Endodermal cell (in vitro differentiated cells): ENCODE data around the gene THADA. TPM values are rescaled to one million over a fixed set of nuclear protein-coding genes. Genes with fewer than 3 reads are reported as not detected.
A peak's percentile ranks its signal among the peaks of the same experiment; 100 is the strongest.

Source experiments
- DNase-seq: peaks from one replicate; pipeline ENCODE4 v3.0.0-alpha.2; 2017
- H3K27ac ChIP-seq: 2 replicates; pipeline ENCODE4 v1.5.1; 2013; ENCODE audit warnings: mild to moderate bottlenecking, low read depth, low read length, moderate library complexity
- H3K27me3 ChIP-seq: 2 replicates; pipeline ENCODE4 v1.6.1; 2013; ENCODE audit warnings: mild to moderate bottlenecking, low read length, moderate library complexity; ENCODE audit not compliant: insufficient read depth, control insufficient read depth, poor library complexity, severe bottlenecking
- H3K36me3 ChIP-seq: 2 replicates; pipeline ENCODE4 v1.7.0; 2013; ENCODE audit warnings: mild to moderate bottlenecking, low read length, moderate library complexity; ENCODE audit not compliant: control insufficient read depth, insufficient read depth
- H3K4me1 ChIP-seq: one replicate; pipeline ENCODE4 v1.7.0; 2013; ENCODE audit warnings: low read length; ENCODE audit not compliant: control insufficient read depth, insufficient read depth
- H3K4me3 ChIP-seq: 2 replicates; pipeline ENCODE4 v1.5.1; 2013; ENCODE audit warnings: mild to moderate bottlenecking, low read length, moderate library complexity
- H3K9ac ChIP-seq: 2 replicates; pipeline ENCODE4 v1.6.1; 2013; ENCODE audit warnings: mild to moderate bottlenecking, low read length, moderate library complexity; ENCODE audit not compliant: poor library complexity, severe bottlenecking; ENCODE audit errors: extremely low read depth
- H3K9me3 ChIP-seq: 2 replicates; pipeline ENCODE4 v1.6.1; 2013; ENCODE audit warnings: mild to moderate bottlenecking, low read length, moderate library complexity; ENCODE audit not compliant: control insufficient read depth
- H3K27ac Mint-ChIP-seq: 2 replicates; pipeline ENCODE4 v1.8.0; 2020; ENCODE audit warnings: mixed read lengths
- H3K27me3 Mint-ChIP-seq: 2 replicates; pipeline ENCODE4 v1.8.0; 2021; ENCODE audit warnings: mild to moderate bottlenecking, mixed read lengths; ENCODE audit not compliant: insufficient read depth
- H3K36me3 Mint-ChIP-seq: 2 replicates; pipeline ENCODE4 v1.8.0; 2020; ENCODE audit warnings: low read depth, mixed read lengths
- H3K4me1 Mint-ChIP-seq: 2 replicates; pipeline ENCODE4 v1.8.0; 2020; ENCODE audit warnings: mixed read lengths
- H3K4me3 Mint-ChIP-seq: 2 replicates; pipeline ENCODE4 v1.8.0; 2020; ENCODE audit warnings: mild to moderate bottlenecking, moderate library complexity, mixed read lengths
- H3K9me3 Mint-ChIP-seq: 2 replicates; pipeline ENCODE4 v1.8.0; 2020; ENCODE audit warnings: mild to moderate bottlenecking, mixed read lengths
- WGBS, 2 experiments: methylation state at CpG; one replicate each; pipeline versions ENCODE4 v1.1.5 to v1.1.7; 2013; ENCODE audit warnings: missing lambda C conversion rate in 2 of 2, mixed read lengths in 1 of 2; ENCODE audit not compliant: insufficient coverage in 1 of 2, insufficient read length in 1 of 2; 5-methylcytosine and 5-hydroxymethylcytosine counted together
- total RNA-seq, 2 donors: library from RNA; stranded (reverse); fragmentation: NEBNext Ultra II Directional in 1 of 2; extraction: Animal tissue kit (Norgen Biotek cat#: 25700) in 1 of 2; gene quantifications; 2 replicates in 1 of 2; 3 replicates in 1 of 2; pipeline ENCODE4 v1.2.1, GENCODE V29; 2021
- TF ChIP-seq, protein P1 (sequence below): fragments of 200-600 bp; sonication (generic); conservative IDR thresholded peaks from 2 replicates; pipeline ENCODE4 v1.5.0; 2021; ENCODE audit warnings: antibody characterized with exemption, mild to moderate bottlenecking

Gene THADA
- total RNA-seq, 2 donors from 2014 or later: 32.8 to 35.0 TPM

DNA sequence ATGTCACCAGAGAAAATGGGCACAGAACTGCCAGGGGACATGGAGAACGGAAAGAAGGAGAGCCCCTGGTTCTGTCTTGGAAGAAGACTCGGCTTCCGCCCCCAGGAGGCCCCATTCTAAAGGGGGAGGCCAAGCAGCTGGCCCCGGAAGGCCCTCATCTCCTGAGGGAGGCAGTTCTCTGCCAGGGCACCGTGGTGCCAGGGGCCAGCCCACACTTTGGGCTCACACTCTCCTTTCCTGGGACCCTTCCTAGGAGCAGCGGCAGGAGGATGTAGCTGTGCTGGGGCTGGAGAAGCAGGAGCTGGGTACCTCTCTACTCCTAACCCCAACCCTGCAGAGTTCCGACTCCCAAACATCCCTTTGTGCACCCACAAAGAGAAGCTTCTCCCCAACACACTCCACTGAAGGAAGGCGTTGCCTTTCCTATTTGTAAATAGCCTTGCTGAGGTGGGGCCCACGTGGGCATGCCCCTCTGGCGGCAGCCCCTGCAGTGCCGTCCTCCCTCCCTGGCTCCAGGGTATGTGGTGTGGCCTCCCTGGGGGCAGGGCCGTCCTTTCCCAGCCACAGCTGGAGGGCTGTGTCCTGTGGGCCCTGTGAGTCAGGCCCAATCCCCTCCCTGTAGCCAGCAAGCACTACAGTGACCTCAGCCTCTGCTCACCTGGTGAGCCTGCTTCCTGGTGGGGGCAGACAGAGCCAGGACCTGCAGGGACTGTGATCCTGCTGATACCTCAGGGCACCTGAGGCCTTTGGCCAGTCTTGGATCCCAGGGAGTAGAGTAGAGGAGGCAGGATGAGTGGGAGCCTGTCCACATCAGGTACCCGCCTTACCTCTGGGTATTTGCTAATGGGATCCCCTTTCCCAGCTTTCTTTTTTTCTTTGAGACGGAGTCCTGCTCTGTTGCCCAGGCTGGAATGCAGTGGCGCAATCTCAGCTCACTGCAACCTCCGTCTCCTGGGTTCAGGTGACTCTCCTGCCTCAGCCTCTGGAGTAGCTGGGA, 396.0 kb downstream of the THADA start:
- Mint-ChIP-seq H3K36me3 (no peaks in the 10 kb centered on the region), H3K9me3 (no peaks in the 10 kb centered on the region), H3K27ac (no peak overlapping the region), H3K27me3 (no peaks in the 10 kb centered on the region), H3K4me1 (peaks cover 17% of the 10 kb centered on the region), H3K4me3 (no peak overlapping the region)
- H3K27ac ChIP-seq: no peak overlapping the region
- H3K27me3 ChIP-seq: no peaks in the 10 kb centered on the region
- H3K4me1 ChIP-seq: peaks cover 7% of the 10 kb centered on the region
- peak; percentile 86 for DNase-seq
- no peaks in the 10 kb centered on the region for H3K36me3 ChIP-seq
- no peaks in the 10 kb centered on the region for H3K9me3 ChIP-seq
- 74 to 80% methylated on average over 9 to 16 of the region's 16 CpGs for WGBS, 2 experiments
- no peak overlapping the region for H3K4me3 ChIP-seq
- no peak overlapping the region for H3K9ac ChIP-seq
- TF ChIP-seq, protein P1, sequence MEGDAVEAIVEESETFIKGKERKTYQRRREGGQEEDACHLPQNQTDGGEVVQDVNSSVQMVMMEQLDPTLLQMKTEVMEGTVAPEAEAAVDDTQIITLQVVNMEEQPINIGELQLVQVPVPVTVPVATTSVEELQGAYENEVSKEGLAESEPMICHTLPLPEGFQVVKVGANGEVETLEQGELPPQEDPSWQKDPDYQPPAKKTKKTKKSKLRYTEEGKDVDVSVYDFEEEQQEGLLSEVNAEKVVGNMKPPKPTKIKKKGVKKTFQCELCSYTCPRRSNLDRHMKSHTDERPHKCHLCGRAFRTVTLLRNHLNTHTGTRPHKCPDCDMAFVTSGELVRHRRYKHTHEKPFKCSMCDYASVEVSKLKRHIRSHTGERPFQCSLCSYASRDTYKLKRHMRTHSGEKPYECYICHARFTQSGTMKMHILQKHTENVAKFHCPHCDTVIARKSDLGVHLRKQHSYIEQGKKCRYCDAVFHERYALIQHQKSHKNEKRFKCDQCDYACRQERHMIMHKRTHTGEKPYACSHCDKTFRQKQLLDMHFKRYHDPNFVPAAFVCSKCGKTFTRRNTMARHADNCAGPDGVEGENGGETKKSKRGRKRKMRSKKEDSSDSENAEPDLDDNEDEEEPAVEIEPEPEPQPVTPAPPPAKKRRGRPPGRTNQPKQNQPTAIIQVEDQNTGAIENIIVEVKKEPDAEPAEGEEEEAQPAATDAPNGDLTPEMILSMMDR: no peak

DNA sequence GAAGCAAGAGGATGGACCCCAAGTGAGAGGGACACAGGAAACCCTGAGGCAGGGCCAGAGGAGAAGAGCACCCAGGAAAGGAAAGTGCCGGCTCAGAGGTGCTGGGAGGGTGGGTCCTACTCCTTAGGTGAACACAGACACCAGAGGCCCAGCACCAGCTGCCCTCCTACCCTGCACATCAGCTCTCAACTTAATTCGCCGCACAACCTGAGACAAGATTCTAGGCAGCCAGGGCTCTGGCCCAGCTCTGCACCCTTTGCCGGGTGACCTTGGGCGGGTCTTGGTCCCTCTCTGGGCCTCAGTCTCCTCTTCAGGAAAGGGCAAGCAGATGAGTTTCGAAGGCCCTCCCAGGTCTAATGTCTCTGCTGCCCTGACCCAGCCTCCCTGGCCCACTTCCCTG, 397.6 kb downstream of the THADA start:
- H3K4me3 ChIP-seq: no peak overlapping the region
- Mint-ChIP-seq H3K9me3 (no peaks in the 10 kb centered on the region), H3K27ac (no peak overlapping the region), H3K4me1 (peaks cover 27% of the 10 kb centered on the region), H3K4me3 (no peak overlapping the region), H3K27me3 (no peaks in the 10 kb centered on the region), H3K36me3 (no peaks in the 10 kb centered on the region)
- TF ChIP-seq, protein P1: no peak
- H3K4me1 ChIP-seq: peaks cover 14% of the 10 kb centered on the region
- H3K9me3 ChIP-seq: no peaks in the 10 kb centered on the region
- no peak overlapping the region for H3K9ac ChIP-seq
- no peak overlapping the region for H3K27ac ChIP-seq
- no peaks in the 10 kb centered on the region for H3K36me3 ChIP-seq
- WGBS, 2 experiments: 96 to 97% methylated on average over 4 to 6 of the region's 6 CpGs
- no peaks in the 10 kb centered on the region for H3K27me3 ChIP-seq
- DNase-seq: no peak

DNA sequence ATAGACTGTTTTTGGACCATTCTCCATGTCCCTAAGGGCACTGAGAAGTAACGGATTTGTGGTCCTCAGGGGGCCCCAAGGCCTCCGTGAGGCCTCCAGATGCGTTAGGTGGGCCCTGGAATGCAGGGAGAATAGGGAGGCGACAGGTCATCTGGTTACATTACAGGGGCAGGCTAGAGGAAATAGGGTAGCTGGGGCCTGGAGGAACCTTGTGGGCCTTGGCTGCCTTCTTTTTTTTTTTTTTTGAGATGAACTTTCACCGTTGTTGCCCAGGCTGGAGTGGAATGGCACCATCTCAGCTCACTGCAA, 398.3 kb downstream of the THADA start:
- Mint-ChIP-seq H3K4me3 (no peak overlapping the region), H3K27ac (peak overlapping the region; percentile 8), H3K4me1 (peaks cover 28% of the 10 kb centered on the region), H3K27me3 (no peaks in the 10 kb centered on the region), H3K36me3 (no peaks in the 10 kb centered on the region), H3K9me3 (no peaks in the 10 kb centered on the region)
- no peaks in the 10 kb centered on the region for H3K27me3 ChIP-seq
- peaks cover 14% of the 10 kb centered on the region for H3K4me1 ChIP-seq
- TF ChIP-seq, protein P1: no peak
- WGBS, 2 experiments: 88% methylated on average over 5 of the region's 5 CpGs; no CpG with 5 or more reads in 1 of the 2 experiments
- peak; percentile 54 for DNase-seq
- no peak overlapping the region for H3K4me3 ChIP-seq
- no peaks in the 10 kb centered on the region for H3K36me3 ChIP-seq
- no peak overlapping the region for H3K27ac ChIP-seq
- H3K9ac ChIP-seq: no peak overlapping the region
- no peaks in the 10 kb centered on the region for H3K9me3 ChIP-seq
